NK-92 (cell line): Measurements from ENCODE around the gene IQGAP2.
"Not testable (repeated sequence)": the region's sequence is repeated elsewhere in the genome, so short reads cannot be mapped to it uniquely, and the experiment has no call there.

Experiments used
- DNase-seq: peaks from one replicate; lab custom pipeline; 2025; ENCODE audit not compliant: unreplicated experiment; lab: John Stamatoyannopoulos, UW

IQGAP2 gene

DNA sequence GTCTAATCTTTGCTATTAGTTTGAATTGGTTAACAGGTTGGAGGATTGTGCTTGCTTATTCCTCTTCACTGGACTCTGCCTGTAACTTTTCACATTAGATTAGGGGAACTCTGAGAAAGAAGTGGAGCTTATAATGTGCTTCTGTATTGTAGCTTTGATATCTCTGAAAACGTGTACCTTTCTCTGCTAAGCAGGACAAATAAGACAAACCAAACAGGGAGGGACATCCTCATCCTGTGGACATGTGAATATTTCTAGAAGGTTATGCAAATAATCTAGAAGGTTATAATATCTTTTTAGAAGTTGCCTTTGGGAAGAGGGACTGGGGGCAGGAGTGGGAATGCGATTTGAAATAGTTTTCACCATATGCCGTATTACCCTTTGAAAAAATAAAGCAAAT, 11.7 kb downstream of the IQGAP2 start:
- no peak for DNase-seq

DNA sequence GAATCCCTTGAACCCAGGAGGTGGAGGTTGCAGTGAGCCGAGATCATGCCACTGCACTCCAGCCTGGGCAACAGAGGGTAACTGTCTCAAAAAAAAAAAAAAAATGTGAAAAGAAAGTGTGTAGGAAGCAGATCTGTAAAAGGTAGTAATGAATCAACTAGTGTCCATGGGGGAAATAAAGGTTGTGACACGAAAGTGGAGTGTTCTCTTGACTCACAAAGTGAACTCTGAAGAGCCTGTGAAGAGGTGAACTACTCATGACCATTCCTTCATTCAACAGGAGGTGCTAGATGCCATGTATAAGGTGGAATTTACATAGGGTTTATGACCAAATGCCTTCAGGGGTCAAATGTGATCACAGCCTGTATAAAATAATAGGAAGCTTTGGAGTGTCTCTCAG, 12.8 kb downstream of the IQGAP2 start:
- no peak for DNase-seq

DNA sequence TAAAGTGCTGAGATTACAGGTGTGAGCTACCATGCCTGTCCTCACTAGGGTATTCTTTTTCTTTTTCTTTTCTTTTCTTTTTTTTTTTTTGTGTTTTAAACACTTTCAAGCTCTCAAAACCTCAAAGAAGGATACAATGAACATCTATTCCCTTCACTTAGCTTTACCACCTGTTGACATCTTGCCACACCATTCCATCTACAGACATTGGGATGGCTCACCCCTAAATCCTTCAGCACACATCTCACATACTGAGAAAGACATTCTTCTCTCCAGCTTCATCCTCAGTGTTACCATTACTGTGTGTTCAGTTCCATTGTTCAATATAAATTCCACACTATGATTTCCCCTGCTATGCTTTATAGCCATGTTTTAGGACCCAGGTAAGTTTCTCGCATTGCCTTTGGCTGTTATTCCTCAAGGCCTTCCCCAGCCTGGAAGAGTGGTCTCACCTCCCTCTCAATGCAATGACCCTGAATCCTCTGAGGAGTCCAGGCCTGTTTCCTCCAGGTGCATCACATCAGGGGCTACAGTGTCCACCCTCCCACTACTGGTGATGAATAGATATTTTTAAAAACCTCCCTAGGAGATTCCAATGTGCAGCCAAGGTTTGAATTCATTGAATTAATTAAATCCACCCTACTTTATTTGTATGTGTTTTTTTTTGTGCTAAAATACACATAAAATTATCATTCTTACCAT, 16.7 kb downstream of the IQGAP2 start:
- no peak for DNase-seq

DNA sequence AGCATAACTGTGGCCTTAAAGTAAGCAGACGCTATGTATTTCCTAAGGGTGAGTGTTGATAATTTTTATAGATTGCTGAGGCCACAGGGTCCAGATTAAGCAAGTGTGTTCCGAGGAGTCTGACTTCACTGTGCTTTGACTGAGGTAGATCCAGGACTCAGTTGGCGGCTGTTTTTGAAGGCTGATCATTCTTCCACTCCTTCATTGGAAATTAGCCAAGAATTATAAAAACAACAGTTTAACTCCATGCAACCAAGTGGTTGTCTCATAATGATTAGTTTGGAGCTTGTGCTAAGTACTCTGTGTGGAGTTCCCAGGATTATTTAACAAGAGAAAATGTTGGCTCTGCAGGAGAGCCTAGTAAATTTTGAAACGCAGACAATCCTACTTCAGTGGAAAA, 19.1 kb downstream of the IQGAP2 start:
- no peak for DNase-seq

DNA sequence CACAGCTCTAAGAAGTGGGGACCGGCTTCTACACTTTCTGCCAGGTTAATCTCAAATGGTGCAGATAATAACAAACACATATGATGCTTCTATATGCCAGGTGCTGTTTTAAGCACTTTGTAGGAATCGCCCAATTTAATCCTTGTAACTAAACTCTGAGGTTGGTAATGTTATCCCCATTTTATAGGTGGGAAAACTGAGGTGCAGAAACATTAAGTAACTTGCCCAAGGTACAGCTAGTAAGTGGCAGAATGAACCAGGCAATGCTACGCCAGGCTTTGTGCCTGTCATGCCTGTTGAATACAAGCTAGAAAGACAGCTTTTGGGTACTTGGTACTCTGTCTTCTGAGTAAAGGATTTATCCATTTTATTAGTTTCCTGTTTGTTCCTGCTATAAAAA, 19.7 kb downstream of the IQGAP2 start:
- DNase-seq, result no peak

DNA sequence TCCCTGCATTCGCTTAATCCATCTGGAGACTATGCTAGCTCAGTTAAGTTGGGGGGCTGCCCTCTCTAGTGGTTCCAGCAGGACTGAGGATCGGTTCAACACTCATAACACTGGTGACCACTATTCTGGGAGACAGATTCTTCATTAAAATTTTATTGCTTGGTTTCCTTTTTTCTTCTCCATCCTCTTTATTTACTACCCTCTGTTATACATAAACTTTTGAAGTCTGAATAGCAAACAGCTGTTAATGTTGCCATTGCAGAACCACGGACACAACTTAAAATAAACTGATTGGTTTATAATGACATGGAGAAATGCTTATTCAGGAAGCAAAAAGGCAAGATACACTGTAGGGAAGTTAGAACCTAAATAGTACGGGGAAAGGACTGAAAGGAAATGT, 22.1 kb downstream of the IQGAP2 start:
- DNase-seq, result no peak

DNA sequence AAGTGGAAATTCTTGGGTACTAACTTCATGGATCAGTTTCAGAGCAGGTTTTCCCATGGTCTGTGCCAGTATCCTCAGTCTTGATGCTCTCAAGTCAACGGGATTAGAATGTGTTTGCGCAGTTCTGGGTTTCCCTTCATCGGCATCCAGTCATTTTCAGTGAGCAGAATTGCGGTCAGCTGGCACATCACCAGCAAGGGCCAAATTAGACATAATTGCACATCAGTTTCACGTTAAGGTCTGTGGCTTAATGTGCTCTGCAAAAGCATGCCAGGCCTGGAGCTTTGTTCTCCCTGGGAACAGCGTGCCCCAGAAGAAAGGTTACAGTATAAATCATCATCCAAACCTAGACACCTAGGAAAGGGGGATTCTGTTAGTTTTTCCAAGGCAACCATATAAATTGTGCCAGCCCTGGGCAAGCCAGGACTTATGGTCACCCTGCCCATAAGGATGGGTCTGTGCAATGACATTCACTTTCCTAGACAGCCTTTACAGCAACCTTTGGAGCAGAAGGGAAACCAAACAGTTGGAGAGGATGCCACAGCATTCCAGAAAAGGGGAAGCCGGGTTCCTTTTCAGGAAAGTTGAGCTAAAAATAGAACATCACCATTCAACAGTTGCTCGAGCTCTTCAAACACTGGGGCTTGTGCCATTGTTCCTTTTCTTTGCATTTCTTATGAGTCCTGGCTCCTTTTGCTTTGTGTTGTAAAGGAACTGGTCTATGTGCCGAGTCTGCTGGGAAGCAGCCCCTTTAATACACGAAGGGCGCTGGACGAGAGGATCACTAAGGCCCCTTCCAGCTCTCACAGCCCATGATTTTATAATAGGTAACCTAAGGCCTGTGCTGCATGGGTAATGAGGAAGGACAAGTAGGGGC, 23.1 kb downstream of the IQGAP2 start:
- no peak for DNase-seq

DNA sequence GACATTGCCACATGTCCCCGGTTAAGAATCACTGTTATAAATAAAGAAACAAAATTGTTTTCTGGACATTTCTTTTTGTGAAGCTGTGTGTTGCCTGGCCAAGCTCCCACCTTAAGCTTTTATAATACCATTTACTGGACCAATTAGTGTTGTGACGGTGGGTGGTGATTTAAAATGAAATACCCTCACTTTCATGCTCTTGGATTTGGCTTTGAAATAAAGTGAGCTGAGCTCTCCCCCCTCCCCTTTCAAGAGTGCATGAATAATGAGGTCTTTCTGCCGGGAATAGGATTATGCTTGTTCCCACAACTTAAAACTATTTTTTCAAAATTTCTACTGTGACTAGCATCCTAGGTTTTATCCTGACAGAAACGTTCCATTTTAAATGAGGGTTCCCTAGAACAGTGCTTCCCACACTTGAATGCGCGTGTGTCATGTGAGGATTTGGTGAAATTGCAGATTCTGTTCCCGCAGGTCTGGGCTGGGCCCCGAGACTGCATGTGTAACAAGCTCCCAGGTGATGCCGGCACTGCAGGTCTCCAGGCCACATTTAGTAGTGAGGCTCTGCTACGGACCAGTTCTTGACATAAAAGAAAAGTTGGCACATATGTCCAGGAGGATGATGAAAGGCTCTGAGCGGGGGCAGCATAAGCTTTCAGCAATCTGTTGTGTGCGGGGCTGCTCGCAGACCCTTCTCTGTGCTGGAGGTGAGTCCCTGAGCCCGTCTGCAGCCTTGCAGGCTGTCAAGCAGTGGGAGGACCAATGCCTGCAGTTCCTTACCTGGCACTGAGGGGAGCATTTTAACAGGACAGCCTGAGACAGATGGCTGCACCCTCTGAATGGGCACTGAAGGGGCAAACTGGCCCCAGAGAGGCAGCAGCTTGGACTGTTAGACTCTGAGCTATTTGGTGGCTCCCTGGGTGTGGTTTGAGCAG, 24.4 kb downstream of the IQGAP2 start:
- no peak for DNase-seq

DNA sequence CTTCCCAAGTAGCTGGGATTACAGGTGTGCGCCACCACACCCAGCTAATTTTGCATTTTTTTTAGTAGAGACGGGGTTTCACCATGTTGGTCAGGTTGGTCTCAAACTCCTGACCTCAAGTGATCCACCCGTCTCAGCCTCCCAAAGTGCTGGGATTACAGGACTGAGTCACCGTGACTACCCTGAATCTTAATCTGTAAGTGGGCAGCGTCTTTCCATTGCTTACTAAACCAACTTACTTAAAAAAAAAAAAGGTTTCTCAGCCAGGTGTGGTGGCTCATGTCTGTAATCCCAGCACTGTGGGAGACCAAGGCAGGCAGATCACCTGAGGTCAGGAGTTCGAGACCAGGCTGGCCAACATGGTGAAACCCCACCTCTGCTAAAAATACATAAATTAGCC, 25.5 kb downstream of the IQGAP2 start:
- not testable (repeated sequence) for DNase-seq

DNA sequence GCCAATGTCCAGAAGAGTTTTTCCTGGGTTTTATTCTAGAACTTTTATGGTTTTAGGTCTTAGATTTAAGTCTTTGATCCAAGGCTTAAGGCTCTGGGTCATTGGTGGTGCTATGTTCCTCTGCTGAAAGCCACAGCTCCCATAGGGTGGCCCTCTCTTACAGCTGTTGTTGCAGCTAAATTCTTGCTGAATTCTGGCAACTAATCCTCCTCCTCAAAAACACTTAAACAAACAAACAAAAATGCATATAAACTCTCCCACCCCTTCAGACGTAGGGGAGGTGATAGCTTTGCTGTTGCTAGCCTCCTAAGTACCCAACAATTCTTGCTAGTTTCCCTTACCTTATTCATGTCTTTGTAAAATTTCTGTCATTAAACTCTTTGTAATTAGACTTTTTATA, 30.2 kb downstream of the IQGAP2 start:
- no peak for DNase-seq

DNA sequence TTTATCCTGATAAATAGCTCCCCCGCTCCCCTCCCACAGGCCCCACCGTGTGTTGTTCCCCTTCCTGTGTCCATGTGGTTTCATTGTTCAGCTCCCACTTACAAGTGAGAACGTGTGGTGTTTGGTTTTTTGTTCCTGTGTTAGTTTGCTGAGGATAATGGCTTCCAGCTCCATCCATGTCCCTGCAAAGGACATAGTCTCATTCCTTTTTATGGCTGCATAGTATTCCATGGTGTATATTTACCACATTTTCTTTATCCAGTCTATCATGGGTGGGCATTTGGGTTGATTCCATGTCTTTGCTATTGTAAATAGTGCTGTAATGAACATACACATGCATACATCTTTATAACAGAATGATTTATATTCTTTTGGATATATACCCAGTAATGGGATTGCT, 34.4 kb downstream of the IQGAP2 start:
- DNase-seq, result not testable (repeated sequence)

DNA sequence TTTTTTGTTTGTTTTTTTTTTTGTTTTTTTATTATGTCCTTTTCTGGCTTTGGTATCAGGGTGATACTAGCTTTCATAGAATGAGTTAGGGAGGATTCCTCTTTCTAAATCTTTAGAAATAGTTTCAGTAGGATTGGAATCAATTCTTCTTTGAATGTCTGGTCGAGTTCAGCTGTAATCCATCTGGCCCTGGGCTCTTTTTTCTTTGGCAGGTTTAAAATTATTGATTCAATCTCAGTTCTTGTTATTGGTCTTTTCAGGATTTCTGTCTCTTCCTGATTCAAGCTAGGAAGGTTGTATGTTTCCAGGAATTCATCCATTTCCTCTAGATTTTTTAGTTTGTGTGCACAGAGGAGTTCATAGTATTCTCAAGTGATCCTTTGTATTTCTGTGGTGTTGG, 34.9 kb downstream of the IQGAP2 start:
- no peak for DNase-seq

DNA sequence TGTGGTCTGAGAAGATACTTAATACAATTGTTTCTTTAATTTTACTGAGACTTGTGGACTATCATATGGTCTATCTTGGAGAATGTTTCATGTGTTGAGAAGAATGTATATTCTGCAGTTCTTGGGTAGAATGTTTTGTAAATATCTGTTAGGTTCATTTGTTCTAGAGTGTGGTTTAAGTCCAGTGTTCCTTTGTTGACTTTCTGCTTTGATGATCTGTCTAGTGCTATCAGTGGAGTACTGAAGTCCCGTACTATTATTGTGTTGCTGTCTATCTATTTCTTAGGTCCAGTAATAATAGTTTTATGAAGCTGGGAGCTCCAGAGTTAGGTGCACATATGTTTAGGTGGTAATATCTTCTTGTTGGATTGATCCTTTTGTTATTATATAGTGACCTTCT, 36.1 kb downstream of the IQGAP2 start:
- DNase-seq, result no peak

DNA sequence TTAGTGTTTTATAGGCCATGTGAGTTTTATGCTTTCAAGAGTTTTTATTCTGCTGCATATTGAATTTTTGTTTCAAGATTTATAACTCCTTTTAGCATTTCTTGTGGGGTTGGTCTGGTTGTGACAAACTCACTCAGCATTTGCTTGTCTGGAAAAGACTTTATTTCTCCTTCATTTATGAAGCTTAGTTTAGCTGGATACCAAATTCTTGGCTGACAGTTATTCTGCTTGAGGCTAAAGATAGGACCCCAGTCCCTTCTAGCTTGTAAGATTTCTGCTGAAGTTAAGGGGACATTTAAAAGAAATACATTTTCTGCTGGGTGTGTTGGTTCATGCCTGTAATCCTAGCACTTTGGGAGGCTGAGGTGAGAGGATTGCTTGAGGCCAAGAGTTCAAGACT, 36.8 kb downstream of the IQGAP2 start:
- DNase-seq, result no peak

DNA sequence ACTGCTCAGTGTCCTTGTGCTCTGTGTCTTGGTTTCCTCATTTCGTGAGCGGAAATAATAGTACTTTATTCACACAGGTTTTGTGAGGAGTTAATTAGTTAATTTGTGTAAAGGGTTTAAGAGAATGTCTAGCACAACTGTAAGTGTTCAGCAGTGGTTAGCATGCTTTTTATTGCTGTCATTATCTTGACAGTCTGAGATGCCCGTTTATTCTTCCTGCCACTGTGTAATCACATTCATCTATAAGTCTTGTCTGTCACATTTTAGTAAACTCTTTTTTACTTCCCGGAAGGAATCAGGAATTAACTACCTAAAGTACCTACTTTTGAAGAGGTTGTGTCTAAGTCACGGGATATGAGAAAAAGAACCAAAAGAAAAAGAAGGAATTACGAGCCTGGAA, 38.0 kb downstream of the IQGAP2 start:
- DNase-seq, result no peak

DNA sequence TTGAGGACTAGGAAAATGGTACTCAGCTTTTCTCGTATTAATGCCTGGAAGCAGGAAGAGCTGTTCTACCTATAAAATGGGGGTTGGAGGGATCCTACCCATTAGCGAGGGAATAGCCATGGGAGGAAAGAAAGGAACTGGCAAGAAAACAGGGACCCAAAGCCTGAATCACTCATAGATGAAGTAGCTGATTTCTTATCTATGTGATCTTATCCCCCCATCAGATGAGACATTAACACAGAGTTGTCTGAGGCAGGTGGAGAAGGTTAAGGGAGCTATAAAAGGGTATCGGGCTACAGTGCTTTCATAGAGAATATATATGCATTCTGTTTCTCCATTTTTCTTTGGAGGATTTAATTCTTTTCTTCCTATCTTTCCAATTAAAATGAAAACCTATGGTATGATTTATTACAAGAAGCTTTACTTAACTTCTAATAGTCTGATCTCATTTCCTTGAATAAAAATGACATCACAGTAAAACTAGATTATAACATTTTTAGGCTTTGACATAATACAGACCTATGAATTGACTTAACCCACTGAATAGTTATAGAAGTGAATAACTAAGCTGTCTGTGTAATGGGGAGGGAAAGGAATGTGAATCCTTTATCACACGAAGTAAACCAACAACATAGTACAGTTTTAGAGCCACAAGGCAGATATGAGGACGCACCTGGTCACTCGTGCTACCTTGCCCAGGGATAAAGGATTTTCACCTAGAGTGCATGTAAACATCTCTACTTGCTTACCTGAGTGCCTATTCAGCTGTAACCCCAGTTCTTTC, 39.0 kb downstream of the IQGAP2 start:
- no peak for DNase-seq

DNA sequence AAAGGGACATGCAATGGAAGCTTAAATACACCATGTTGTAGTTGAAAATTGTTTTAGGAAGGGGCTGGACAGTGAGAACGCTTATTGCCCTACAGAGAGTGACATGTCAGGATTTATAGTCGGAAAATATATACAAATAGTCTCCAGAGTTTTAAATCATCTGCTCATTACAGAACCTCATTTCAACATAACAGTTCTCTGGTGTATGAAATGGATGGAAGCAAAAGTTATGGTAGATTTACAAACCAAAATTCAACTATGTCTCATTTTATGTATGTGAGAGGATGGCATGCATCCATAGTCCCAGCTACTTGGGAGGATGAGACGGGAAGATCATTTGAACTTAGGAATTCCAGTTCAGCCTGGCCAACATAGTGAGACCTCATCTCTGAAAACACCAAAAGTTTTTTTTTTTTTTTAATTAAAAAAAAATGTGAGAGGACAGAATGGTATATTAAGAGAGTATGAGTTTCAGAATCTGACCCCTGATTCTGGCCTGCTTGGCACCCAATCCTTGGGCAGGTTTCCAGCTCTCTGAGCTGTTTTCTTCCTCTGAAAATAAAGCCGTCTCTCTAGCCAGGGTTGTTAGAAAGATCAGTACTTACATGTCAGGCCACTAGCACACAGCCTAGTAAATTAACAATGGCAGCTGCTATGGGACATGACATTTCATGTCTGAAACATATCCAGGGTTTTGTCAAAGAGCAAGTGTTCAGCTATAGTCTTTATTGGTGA, 40.1 kb downstream of the IQGAP2 start:
- DNase-seq, result no peak

DNA sequence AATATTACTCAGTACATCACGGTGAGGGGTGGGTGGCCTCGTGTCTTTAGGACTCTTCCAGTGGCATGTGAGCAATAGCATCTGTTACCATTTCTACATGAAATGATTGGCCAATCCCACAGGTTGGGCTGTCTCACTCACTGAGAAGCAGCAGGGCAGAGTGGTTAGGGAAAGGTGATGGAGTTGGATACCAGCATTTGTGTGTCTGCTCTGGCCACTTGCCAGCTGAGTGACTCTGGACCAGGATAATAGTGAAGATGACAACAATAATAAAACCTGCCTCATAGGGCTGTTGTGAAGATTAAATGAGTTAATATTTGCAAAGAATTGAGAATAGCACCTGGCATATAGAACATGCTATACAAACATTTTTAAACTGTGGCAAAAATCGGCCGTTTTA, 42.0 kb downstream of the IQGAP2 start:
- no peak for DNase-seq

DNA sequence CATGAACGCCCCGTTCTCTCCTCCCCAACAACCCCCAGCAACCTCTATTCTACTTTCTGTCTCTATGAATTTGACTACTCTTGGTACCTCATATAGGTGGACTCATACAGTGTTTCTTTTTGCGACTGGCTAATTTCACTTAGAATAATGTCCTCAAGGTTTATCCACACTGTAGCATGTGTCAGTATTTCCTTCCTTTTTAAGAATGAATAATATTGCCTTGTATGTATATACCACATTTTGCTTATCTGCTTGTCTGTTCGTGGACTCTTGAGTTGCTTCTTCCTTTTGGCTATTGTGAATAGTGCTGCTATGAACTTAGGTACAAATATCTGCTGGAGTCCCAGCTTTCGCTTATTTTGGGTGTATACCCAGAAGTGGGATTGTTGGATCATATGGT, 42.7 kb downstream of the IQGAP2 start:
- DNase-seq, result no peak

DNA sequence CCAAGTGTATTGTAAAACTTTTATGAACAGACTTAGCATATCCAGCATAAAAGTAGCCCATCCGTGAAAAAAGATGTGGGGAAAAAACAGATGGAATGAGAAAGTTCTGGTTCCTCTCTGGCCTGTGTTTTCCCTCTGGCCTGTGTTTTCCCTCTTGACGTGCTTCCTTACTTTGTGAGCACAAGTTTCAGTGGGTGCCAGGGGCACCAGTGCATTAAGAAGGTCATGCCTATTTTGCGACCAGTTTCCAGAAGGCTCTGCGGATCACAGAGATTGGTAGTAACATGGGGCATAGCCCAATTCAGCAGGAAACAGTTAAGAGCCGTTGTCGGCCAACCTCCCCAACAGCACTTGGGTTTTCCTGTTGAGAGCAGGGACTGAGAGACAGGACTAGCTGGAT, 43.7 kb downstream of the IQGAP2 start:
- no peak for DNase-seq
